Natural killer cell (primary cell): ENCODE results near the gene PAK3. TPM values are rescaled to one million over a fixed set of nuclear protein-coding genes. Genes with fewer than 3 reads are reported as not detected.

Experiments
- ATAC-seq, 3 donors: fragments of 150-1000 bp in 2 of 3; fragments of 200-7000 bp in 1 of 3; cut with Tn5 transposase; 1 replicate in 1 of 3; 2 replicates in 2 of 3; pipeline ENCODE4 v1.10.0; 2021; ENCODE audit warnings: mild to moderate bottlenecking in 2 of 3, moderate library complexity in 2 of 3
- DNase-seq, 2 donors: peaks; one replicate each; pipeline versions ENCODE4 v3.0.0 to v3.0.0-alpha.2; 2013 to 2021; ENCODE audit warnings: mixed read lengths in 1 of 2
- H3K27ac ChIP-seq: one replicate; pipeline ENCODE4 v1.5.1; 2013; ENCODE audit warnings: mild to moderate bottlenecking, low read length
- H3K27me3 ChIP-seq: one replicate; pipeline ENCODE4 v1.6.1; 2013; ENCODE audit warnings: low read length; ENCODE audit not compliant: control insufficient read depth, insufficient read depth
- H3K36me3 ChIP-seq: one replicate; pipeline ENCODE4 v1.6.1; 2013; ENCODE audit warnings: low read length; ENCODE audit not compliant: control insufficient read depth, insufficient read depth
- H3K4me1 ChIP-seq: one replicate; pipeline ENCODE4 v1.6.1; 2013; ENCODE audit warnings: low read length; ENCODE audit not compliant: control insufficient read depth, insufficient read depth
- H3K4me3 ChIP-seq: one replicate; pipeline ENCODE4 v1.5.1; 2013; ENCODE audit warnings: low read length
- H3K9me3 ChIP-seq: one replicate; pipeline ENCODE4 v1.6.1; 2013; ENCODE audit warnings: low read length; ENCODE audit not compliant: control insufficient read depth, insufficient read depth
- H3K27ac Mint-ChIP-seq, 2 donors: one replicate each; pipeline ENCODE4 v1.8.0; 2022; ENCODE audit warnings: mild to moderate bottlenecking in 2 of 2, mixed read lengths in 2 of 2, moderate library complexity in 1 of 2
- H3K27me3 Mint-ChIP-seq, 2 donors: one replicate each; pipeline ENCODE4 v1.8.0; 2022; ENCODE audit warnings: low read depth in 2 of 2, mixed read lengths in 2 of 2
- H3K36me3 Mint-ChIP-seq: one replicate; pipeline ENCODE4 v1.8.0; 2022; ENCODE audit warnings: mixed read lengths
- H3K4me1 Mint-ChIP-seq, 2 donors: one replicate each; pipeline ENCODE4 v1.8.0; 2022; ENCODE audit warnings: mixed read lengths in 2 of 2
- H3K4me3 Mint-ChIP-seq: one replicate; pipeline ENCODE4 v1.8.0; 2022; ENCODE audit warnings: mild to moderate bottlenecking, moderate library complexity, mixed read lengths
- H3K9me3 Mint-ChIP-seq, 2 donors: one replicate each; pipeline ENCODE4 v1.8.0; 2022; ENCODE audit warnings: mixed read lengths in 2 of 2
- CTCF ChIP-seq: fragments of 200-600 bp; IDR thresholded peaks from one replicate; pipeline ENCODE4 v1.8.0; 2022; ENCODE audit warnings: antibody characterized with exemption
- WGBS: methylation state at CpG from one replicate; pipeline ENCODE4 v1.1.7; 2013; ENCODE audit warnings: missing lambda C conversion rate; ENCODE audit not compliant: insufficient coverage; 5-methylcytosine and 5-hydroxymethylcytosine counted together
- intact Hi-C: fragments of 100-400 bp; cut with micrococcal nuclease; formaldehyde crosslinking; loops from one replicate; pipeline ENCODE4 v1.14.2; 2022
- total RNA-seq, 4 donors: library from RNA; stranded (reverse); fragments of 120-200 nt in 1 of 4; gene quantifications; one replicate each; pipeline versions ENCODE4 v1.2.3 to v1.2.4, GENCODE V29; 2013 to 2022

PAK3 gene
- total RNA-seq, 3 donors from 2014 or later (not counting 1 experiment from before 2014, with no cell fraction given): not detected

- Histone ChIP-seq H3K9me3 (no peaks in the 10 kb centered on the region), H3K4me3 (no peak overlapping the region), H3K27ac (no peak overlapping the region), H3K4me1 (no peaks in the 10 kb centered on the region), H3K36me3 (no peaks in the 10 kb centered on the region), H3K27me3 (no peaks in the 10 kb centered on the region)
- TF ChIP-seq CTCF: no peak
- H3K4me1 Mint-ChIP-seq: peaks cover 5 to 6% of the 10 kb centered on the region in 2 donors
- no CpG with 5 or more reads among the region's 2 CpGs for WGBS
- H3K27ac Mint-ChIP-seq: peak overlapping the region in 1 of 2 donors; percentile 58
- no peaks in the 10 kb centered on the region for H3K9me3 Mint-ChIP-seq
- peaks cover 0 to 6% of the 10 kb centered on the region in 2 donors for H3K27me3 Mint-ChIP-seq
- ATAC-seq: no peak
- peak overlapping the region; percentile 70 for H3K4me3 Mint-ChIP-seq
- no peak for DNase-seq
- no peaks in the 10 kb centered on the region for H3K36me3 Mint-ChIP-seq
- intact Hi-C loops: no loop called here
Measured at GRCh38 chrX:111123606-111124179, 27.7 kb downstream of the PAK3 start.

DNA sequence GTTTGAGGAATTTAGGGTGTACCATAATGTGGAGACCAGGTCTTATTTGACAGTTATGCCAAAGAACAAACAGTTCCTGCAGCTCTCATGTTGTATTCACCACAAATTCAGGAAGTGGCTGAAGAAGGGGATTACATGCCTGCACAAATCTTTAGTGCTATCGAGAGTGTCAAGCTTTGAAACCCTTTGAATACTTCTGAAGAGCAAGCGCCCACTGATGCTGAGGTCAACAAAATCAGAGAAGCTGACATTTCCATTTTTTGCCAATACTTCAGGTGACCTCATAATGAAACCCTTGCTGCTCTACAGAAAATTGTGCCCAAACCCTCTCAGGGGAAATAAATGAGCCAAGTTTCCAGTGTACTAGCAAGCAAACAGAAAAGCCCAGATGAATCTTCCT, 28.4 kb downstream of the PAK3 start:
- Mint-ChIP-seq H3K27ac (no peak overlapping the region), H3K4me1 (peaks cover 5 to 6% of the 10 kb centered on the region in 2 donors), H3K4me3 (no peak overlapping the region), H3K27me3 (peaks cover 0 to 6% of the 10 kb centered on the region in 2 donors), H3K9me3 (no peaks in the 10 kb centered on the region), H3K36me3 (no peaks in the 10 kb centered on the region)
- H3K4me1 ChIP-seq: no peaks in the 10 kb centered on the region
- no peaks in the 10 kb centered on the region for H3K27me3 ChIP-seq
- ATAC-seq (peak in 1 of 3 donors; percentile 33), DNase-seq (no peak)
- intact Hi-C loops: no loop called here
- H3K36me3 ChIP-seq: no peaks in the 10 kb centered on the region
- no peak overlapping the region for H3K27ac ChIP-seq
- TF ChIP-seq CTCF: no peak
- H3K4me3 ChIP-seq: no peak overlapping the region
- 23% methylated on average over 2 of the region's 2 CpGs for WGBS
- no peaks in the 10 kb centered on the region for H3K9me3 ChIP-seq

DNA sequence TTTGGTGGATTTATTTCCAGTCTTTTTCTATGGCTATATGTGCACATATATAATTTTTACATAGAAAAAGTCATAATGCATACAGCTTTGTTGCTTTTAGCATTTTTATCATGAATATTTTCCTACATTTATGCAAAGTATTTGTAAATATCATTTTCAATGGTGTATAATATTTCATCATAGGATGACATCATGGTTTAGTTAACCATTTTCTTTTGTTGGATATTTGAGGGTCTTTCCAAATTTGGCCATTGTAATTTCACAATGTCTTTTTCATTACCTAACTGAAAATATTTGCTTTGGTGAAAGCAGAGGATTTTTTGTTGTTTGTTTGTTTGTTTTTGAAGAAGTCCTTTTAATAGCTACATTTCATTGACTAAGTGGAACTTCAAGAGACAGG, 31.0 kb downstream of the PAK3 start:
- DNase-seq: no peak
- Histone ChIP-seq H3K4me1 (no peaks in the 10 kb centered on the region), H3K9me3 (no peaks in the 10 kb centered on the region), H3K27me3 (no peaks in the 10 kb centered on the region), H3K27ac (no peak overlapping the region), H3K36me3 (no peaks in the 10 kb centered on the region), H3K4me3 (no peak overlapping the region)
- no peaks in the 10 kb centered on the region for H3K9me3 Mint-ChIP-seq
- no peaks in the 10 kb centered on the region for H3K27me3 Mint-ChIP-seq
- H3K4me1 Mint-ChIP-seq: peaks cover 5 to 6% of the 10 kb centered on the region in 2 donors
- no peak for TF ChIP-seq CTCF
- H3K27ac Mint-ChIP-seq: no peak overlapping the region
- intact Hi-C loops: no loop called here
- no peak overlapping the region for H3K4me3 Mint-ChIP-seq
- no peaks in the 10 kb centered on the region for H3K36me3 Mint-ChIP-seq
- no peak for ATAC-seq

GRCh38 chrX:111129921-111130320, 33.9 kb downstream of the PAK3 start:
- Mint-ChIP-seq H3K4me3 (no peak overlapping the region), H3K36me3 (no peaks in the 10 kb centered on the region), H3K27me3 (peaks cover 0 to 3% of the 10 kb centered on the region in 2 donors), H3K27ac (no peak overlapping the region), H3K9me3 (no peaks in the 10 kb centered on the region), H3K4me1 (no peaks in the 10 kb centered on the region)
- H3K4me1 ChIP-seq: no peaks in the 10 kb centered on the region
- no peaks in the 10 kb centered on the region for H3K36me3 ChIP-seq
- no peak for ATAC-seq
- DNase-seq: no peak
- no peaks in the 10 kb centered on the region for H3K27me3 ChIP-seq
- no peaks in the 10 kb centered on the region for H3K9me3 ChIP-seq
- H3K4me3 ChIP-seq: no peak overlapping the region
- intact Hi-C loops: no loop called here
- WGBS: no CpG with 5 or more reads among the region's 1 CpG
- no peak for TF ChIP-seq CTCF
- no peak overlapping the region for H3K27ac ChIP-seq
